ENCODE results near the gene SHMT1. TPM values are rescaled to one million over a fixed set of nuclear protein-coding genes. Genes with fewer than 3 reads are reported as not detected.
"Not testable (repeated sequence)": the region's sequence is repeated elsewhere in the genome, so short reads cannot be mapped to it uniquely, and the experiment has no call there.

The SHMT1 gene
- total RNA-seq, 1 donor from 2014 or later: 6.1 TPM

DNA sequence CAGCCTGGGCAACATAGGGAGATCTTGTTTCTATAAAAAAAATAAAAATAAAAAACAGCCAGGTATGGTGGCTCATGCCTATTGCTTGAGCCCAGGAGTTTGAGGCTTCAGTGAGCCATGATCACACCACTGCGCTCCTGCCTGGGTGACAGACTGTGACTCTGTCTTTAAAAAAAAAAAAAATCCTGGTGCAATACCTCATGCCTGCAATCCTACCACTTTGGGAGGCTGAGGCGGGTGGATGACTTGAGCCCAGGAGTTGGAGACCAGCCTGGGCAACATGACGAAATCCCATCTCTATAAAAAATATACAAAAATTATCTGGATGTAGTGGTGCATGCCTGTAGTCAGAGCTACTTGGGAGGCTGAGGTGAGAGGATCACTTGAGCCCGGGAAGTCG is 15.3 kb upstream of the SHMT1 start:
- not testable (repeated sequence) for DNase-seq (ENCODE audit: low read depth)

DNA sequence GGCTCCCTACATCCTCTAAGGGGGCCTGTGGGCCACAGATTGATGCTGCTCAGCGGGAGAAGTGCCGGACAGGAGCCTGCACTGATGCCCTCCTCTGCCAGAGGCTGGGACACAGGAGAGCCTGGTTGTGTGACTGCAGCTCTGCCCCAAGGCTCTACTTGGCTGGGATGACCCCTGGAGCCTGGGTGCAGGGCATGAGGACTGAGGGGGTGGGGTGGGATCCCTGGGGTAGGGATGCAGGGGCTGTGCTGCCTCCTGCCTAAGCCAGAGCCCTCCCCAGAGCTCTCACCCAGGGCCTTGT is 14.8 kb upstream of the SHMT1 start:
- no peak for DNase-seq (ENCODE audit: low read depth)

DNA sequence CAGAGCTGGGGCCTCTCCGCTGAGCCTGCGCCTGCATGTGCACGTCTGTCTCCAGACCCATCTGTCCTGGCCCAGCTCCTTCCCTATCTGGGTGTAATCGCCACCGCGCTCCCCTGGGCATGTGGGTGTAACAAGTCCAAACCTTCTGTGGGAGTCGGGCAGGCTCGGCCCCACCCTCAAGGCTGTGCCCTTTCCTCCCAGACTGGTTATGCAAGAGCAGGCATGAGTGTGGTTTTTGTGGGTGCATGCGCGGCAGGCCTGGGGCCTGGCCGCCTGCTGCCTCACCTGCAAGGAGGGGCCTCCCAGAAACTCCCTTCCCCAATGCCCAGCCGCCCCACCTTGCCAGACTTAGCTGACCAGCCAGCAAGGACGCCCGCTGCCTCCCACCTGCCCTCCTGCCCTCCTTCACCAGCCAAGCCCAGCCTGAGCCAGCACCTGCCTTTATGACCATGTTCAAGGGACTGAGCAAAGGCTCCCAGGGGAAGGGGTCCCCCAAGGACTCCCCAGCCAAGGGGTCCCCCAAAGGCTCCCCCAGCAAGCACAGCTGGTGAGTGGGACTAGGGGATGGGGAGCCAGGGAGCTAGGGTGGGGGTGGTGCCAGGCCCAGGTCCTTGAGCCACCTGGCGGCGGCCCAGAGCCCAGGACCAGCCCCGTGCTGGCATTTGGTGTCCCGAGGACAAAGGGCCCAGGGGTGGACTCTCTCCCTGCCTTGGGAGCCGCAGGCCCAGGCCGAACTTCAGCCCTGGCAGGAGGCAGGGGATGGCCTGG is 14.3 kb upstream of the SHMT1 start, which contains the start of gene EVPLL:
TSS of gene EVPLL (plus strand) at position 342 of the 768 bp plus-strand sequence. CDS start 3,160 bp downstream, outside the sequence.
- peak; percentile 37 for DNase-seq (ENCODE audit: low read depth)

DNA sequence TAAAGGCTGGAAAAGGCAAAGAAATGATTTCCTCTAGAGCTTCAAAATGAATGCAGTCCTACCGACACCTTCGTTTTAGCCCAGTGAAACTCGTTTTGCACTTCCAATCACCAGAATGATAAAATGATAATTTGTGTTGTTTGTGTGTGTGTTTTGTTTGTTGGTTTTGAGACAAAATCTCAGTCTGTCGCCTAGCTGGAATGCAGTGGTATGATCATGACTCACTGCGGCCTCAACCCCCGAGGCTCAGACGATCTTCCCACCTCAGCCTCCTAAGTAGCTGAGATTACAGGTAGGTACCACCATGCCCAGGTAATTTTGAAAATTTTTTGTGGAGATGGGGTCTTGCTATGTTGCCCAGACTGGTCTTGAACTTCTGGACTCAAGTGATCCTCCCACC is 10.9 kb upstream of the SHMT1 start:
- DNase-seq (ENCODE audit: low read depth): no peak

DNA sequence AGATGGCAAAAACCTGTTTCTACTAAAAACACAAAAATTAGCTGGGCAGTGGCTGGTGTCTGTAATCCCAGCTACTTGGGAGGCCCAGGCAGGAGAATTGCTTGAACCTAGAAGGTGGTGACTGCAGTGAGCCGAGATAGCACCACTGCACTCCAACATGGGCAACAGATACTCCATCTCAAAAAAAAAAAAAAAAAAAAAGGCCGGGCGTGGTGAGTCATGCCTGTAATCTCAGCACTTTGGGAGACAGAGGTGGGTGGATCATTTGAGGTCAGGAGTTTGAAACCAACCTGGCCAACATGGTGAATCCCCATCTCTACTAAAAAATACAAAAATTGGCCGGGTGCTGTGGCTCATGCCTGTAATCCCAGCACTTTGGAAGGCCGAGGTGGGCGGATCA is 9.8 kb upstream of the SHMT1 start:
- DNase-seq (ENCODE audit: low read depth): not testable (repeated sequence)

DNA sequence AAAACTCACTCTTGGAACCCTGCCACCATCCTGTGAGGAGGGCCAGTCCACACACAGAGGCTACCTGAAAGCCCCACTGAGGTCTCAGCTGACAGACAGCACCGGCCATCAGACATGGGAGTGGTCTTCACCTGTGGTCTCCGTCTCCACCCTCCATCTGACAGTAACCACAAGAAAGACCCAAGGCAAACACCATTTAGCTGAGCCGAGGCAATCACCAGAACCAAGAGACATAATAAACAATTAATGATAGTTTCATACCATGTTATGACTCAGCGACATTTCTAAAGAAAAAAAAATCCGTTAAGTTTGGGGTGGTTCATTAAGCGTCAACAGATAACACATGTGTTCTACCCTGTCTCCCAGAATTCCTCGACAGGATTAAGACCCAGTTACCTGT is 8.1 kb upstream of the SHMT1 start:
- DNase-seq (ENCODE audit: low read depth): no peak

DNA sequence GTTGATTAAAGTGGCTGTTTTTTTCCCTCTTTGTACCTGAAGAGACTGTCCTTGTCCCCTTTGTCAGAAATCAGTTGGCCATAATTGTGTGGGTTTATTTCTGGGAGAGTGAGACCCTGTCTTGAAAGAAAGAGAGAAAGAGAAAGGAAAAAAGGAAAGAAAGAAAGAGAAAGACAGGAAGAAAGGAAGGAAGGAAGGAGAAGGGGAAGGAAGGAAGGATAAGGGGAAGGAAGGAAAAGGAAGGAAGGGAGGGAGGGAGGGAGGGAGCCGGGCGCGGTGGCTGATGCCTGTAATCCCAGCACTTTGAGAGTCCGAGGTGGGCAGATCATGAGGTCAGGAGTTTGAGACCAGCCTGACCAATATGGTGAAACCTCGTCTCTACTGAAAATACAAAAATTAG is 7.4 kb upstream of the SHMT1 start:
- no peak for DNase-seq (ENCODE audit: low read depth)

DNA sequence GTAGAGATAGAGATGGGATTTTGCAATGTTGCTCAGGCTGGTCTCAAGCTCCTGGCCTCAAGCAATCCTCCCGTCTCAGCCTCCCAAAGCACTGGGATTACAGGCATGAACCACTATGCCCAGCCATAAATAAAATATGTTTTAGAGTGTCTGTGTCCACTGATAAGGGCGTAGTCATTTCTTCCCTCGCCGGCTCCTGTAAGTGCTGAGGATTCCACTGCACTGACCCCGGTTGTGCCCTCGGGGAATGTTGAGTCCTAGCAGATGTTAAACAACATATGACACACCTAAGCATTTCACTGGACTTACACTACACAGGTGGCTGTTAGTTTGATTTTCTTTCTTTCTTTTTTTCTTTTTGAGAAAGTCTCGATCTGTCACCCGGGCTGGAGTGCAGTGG is 5.6 kb upstream of the SHMT1 start:
- DNase-seq (ENCODE audit: low read depth): no peak

DNA sequence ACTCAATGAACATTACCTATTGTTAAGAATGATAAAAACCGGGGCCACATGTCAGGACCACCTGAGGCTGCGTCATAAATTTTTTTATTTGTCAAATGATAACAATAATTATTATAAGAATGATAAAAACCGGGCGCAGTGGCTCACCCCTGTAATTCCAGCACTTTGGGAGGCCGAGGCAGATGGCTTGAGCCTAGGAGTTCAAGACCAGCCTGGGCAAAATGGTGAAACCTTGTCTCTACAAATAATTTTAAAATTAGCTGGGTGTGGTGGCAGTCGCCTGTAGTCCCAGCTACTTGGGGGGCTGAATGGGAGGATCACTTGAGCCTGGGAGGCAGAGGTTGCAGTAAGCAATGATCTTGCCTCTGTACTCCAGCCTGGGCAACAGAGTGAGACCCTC is 816 bp upstream of the SHMT1 start:
- no peak for DNase-seq (ENCODE audit: low read depth)

DNA sequence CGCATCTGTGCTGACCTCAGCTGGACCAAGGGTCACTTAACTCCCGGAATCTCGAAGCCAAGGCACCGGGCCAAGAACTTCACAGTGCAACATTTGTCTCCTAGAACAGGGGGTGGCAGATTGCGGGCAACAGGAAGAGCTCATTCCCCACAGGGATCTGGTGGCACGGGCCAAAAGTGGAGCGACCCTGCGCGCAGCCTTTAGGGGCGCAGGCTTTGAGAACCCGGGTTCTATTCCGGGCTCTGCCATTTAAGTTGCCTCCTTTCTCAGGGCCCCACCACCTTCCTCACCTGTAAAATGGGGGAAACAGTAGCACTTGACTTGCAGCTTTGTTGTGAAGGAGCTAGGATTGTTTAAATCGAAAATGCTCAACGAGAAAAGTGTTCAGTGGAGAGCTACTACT is 651 bp downstream of the SHMT1 start:
- DNase-seq (ENCODE audit: low read depth): peak; percentile 80

DNA sequence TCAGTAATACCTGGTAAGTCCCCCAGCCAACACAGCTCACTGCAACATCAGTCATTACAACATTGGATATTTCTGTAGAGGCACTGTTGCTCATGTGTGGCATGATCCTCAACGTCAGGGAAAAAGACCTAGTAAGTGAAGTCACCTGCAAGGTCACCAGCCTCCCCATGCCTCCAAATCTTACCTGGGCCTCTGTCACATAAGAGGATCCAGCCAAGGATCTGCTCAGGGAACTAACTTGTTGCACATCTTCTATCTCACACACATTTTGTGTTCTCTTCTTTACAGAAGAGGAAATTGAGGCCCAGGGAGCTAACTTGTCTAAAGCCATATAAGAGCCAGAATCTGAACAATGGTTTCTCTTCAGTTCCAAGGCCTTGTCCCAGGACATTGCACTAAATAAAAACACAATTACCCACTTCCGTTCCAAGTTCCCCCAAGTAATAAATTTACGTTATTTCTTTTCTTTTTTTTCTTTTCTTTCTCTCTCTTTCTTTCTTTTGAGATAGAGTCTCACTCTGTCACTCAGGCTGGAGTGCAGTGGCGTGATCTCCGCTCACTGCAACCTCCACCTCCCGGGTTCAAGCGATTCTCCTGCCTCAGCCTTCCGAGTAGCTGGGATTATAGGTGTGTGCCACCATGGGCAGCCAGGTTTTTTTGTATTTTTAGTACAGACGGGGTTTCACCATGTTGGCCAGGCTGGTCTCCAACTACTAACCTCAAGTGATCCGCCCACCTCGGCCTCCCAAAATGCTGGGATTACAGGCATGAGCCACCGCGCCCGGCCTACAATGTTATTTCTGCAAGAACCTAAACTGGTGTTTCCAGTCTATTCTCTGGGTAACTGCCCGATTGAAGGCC is 1.3 kb downstream of the SHMT1 start:
- no peak for DNase-seq (ENCODE audit: low read depth)

DNA sequence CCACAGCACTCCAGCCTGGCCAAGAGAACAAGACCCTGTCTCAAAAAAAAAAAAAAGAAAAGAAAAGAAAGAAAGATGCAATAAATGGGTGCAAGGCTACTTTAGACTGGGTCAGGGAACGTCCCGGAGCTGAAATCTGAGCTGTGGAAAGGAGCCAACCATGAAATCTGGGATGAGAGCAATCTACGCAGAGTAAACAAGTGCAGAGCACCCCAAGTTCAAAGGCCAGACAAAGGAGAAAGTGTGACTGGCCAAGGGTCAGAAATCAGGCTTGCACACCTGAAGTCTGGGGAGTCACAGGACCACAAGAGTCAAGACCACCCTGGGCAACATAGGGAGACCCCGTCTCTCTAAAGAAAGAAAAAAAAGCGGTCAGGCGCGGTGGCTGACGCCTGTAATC is 2.8 kb downstream of the SHMT1 start:
- DNase-seq (ENCODE audit: low read depth): no peak

DNA sequence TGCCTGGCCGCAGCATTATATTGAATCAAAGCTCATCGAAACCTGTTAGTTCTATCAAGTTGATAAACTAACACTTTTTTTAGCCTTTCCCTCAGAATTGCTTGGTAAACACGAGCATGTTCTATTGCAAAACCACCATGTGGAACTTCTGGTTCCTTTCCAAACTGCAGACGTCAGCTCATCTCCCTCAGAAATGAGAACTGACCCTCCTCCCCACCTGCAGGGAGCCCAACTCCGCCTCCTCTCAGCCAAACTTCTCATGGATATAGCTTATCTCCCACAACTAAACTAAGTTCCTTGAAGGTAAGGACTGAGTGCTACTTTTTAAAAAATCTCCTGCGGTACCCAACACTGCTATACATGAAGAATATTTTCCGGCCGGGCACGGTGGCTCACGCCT is 6.7 kb downstream of the SHMT1 start:
- DNase-seq (ENCODE audit: low read depth): no peak

DNA sequence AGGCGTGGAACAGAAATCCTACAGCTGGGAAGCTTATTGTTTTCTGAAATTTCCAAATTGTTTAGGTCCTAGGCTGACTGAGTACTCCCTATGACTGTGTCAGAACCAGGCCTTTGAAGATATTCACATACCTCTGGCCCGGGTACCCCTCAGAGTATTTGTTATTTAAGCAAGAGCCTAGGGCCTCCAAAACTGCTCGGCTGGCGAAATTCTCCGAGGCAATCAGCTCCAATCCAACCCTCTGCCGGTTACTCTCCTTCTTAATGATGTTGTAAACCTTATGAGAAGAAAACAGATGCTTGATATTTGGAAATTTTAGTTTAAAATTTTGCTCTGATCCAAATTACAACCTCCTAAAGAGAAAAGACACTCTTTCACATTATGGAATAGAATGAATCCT is 9.8 kb downstream of the SHMT1 start:
- no peak for DNase-seq (ENCODE audit: low read depth)

DNA sequence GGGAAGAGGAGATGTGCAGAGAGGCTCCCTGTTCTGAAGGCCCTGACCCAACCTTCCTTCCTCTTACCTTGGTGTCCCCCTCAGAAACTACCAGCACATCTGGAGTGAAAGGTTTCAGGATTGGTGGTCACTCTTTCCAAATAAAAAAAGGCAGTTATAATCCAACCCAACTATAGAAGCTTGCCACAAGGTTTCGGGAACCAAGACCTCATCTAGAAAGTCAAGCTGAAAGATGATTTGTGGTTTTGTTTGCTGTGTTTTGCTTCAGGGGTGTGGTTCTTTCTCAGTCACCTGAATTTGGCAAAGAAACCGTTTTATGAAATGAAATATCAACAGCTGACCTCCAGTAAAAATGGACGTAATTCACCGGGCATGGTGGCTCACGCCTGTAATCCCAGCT is 19.3 kb downstream of the SHMT1 start:
- no peak for DNase-seq (ENCODE audit: low read depth)

DNA sequence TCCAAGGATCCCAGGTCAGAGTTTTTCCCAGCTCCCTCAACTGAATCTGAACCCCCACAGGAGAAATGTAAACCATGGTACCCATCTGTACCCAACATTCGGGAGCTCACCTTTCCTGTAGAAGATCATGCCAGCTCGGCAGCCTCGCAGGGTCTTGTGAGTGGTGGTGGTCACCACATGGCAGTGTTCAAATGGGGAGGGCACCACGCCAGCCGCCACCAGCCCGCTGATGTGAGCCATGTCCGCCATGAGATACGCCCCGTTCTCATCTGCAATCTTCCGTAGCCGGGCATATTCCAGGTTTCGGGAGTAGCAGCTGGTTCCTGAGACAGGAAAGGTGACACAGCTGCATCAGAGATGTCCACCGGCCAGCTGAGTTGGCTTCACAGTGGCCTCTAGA is 23.4 kb downstream of the SHMT1 start:
- no peak for DNase-seq (ENCODE audit: low read depth)

DNA sequence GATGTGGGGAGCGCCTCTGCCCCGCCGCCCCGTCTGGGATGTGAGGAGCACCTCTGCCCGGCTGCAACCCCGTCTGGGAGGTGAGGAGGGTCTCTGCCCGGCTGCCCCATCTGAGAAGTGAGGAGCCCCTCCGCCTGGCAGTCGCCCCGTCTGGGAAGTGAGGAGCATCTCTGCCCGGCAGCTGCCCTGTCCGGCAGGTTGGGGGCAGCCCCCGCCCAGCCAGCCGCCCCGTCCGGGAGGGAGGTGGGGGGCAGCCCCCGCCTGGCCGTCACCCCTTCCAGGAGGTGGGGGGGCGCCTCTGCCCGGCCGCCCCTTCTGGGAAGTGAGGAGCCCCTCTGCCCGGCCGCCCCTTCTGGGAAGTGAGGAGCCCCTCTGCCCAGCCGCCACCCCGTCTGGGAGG is 25.2 kb downstream of the SHMT1 start:
- DNase-seq (ENCODE audit: low read depth): not testable (repeated sequence)

DNA sequence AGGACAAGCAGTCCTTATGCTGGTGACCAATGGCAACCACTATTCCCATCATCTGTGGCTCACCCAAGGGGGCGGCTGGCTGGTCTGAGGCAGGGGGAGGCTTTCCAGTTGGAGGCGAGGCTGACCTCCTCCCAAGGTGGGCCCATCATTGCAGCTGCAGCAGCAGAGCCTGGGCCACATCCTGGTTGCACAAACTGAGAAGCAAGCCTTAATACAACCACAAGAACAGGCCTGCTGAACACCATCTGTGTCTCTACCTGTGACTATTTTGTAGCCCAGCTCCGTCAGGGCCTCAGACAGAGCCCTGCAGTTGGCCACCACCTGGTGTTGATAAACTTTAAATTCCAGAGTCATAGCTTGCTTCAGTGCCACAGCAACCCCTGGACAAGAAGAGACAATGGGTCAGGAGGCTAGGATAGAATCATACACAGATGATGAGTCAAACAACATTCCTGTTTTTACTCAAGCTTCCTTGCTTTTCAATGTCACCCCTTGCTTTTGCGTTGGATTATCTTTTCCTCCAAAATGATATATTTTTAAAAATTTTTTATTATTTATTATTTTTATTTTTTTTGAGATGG is 30.4 kb downstream of the SHMT1 start:
- DNase-seq (ENCODE audit: low read depth): no peak

DNA sequence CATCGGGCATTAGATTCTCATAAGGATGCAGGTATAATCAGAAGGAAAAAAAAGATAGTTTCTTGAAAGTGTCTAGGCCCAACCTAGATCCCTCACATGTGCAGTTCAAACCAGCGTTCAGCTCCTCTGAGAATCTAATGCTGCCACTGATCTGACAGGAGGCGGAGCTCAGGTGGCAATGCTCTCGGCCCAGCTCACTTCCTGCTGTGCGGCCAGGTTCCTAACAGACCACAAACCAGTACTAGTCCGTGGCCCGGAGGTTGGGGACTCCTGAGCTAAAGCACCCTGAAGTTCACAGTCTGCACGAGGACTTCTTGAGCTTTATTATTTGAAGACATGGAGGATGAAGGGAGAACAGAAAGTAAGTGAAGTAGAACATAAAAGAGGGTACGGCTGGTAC is 31.5 kb downstream of the SHMT1 start:
- DNase-seq (ENCODE audit: low read depth): no peak

DNA sequence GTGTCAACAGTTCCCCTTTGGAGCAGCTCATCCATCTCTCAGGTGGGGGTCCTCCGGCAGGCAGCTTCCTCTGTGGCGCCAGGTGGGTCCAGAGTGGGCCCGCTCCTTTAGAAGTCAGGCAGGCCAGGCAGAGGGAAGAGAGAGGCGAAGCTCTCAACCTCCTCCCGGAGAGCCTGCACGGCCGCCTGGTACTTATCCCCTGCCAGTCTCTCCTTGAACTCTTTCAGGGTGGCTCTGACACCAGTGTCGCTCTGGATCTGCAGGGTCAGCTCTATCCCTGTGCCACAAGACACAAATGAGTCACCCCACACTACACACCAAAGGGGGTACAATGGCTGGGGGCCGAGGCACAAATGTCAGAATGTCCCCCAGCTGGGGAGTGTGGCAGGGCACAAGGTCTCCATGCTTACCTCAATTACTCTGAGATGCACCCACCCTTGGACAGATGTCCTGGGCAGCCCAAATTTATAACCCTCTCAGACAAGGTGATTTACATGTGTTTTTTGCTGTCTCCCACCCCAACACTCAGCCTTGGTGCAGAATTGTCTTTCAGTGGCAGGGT is 34.6 kb downstream of the SHMT1 start:
- no peak for DNase-seq (ENCODE audit: low read depth)

DNA sequence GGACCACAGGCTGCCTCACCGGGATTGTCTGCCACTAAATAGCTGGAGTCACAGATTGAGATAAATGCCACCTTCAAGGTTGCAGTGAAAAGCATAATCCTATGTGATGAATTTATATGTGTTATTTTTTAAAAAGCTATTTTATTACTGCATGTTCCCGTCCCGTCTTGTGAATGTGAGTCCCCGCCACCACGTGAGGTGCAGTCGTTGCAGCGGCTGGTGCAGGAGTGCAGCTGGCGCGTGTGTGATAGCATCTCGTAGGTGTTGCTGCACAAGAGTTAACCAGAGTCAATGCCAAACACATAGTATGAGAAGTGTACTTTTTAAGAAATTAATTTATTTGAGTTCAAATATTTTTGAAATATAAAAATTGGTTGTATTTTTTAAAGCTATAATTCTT is 35.8 kb downstream of the SHMT1 start:
- no peak for DNase-seq (ENCODE audit: low read depth)

DNA sequence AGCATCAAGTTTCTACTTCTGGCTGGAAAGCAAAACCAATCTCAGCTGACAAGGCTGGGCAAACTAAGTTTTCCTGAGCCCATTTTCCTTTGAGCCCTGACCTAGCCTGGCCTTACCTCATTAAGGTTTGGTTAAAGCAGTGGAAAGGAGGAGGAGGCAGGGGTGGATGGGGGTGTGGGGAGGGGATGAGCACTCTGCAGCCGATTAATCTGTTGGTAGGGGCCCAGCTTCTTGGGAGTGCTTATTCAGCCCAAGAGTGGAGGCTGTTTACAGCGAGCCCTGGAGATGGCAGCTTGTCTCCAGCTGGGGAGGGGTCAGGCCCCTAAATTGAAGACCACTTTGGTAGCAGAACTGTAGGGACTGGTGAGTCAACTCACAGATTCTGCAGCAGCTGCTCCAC is 36.3 kb downstream of the SHMT1 start:
- DNase-seq (ENCODE audit: low read depth): no peak

All from myocyte (in vitro differentiated cells).